RWPE1 (cell line): ENCODE measurements around the gene CANT1.

Source experiments
- CTCF ChIA-PET: fragments of 350-600 bp; sonication (Branson Sonifier 250); formaldehyde crosslinking; extraction: SDS; loops from one replicate; lab custom pipeline; 2021; lab: Yijun Ruan, JAX
- POLR2A ChIA-PET: fragments of 400-600 bp; formaldehyde crosslinking; extraction: SDS; loops from one replicate; lab custom pipeline; 2020; ENCODE audit warnings: antibody characterized with exemption; ENCODE audit not compliant: low non-redundant PET; lab: Yijun Ruan, JAX
- DNase-seq: peaks from one replicate; pipeline ENCODE4 v3.0.0; 2012; ENCODE audit warnings: low spot score
- H3K27ac ChIP-seq: fragments of 450-650 bp; 2 replicates; pipeline ENCODE4 v1.5.1; 2017
- CTCF ChIP-seq: fragments of 450-650 bp; conservative IDR thresholded peaks from 2 replicates; pipeline ENCODE4 v1.5.1; 2017; ENCODE audit warnings: low read depth, mild to moderate bottlenecking

CANT1 gene

GRCh38 chr17:79043931-79044320 lies 34.4 kb upstream of the CANT1 start:
- TF ChIP-seq CTCF = no peak
- ChIA-PET CTCF (interaction anchor here (0.8 to 2.6 kb wide), 4 partner anchors 15 to 44 kb away, joined by 3 to 26 read pairs (median 8); no protein-coding TSS in a partner anchor), POLR2A (no interaction called here)
- no peak overlapping the region for H3K27ac ChIP-seq
- no peak for DNase-seq

GRCh38 chr17:79043191-79043930 lies 33.8 kb upstream of the CANT1 start:
- no peak overlapping the region for H3K27ac ChIP-seq
- ChIA-PET CTCF (no interaction called here), POLR2A (no interaction called here)
- DNase-seq = no peak
- no peak for TF ChIP-seq CTCF

- DNase-seq = peak; percentile 75
- ChIA-PET CTCF (interaction anchor here (0.6 to 1.3 kb wide), 11 partner anchors 8 to 718 kb away, joined by 3 to 18 read pairs (median 4); no protein-coding TSS in a partner anchor), POLR2A (no interaction called here)
- peak; percentile 91 for TF ChIP-seq CTCF
- H3K27ac ChIP-seq = peak overlapping the region; percentile 34
Observed at GRCh38 chr17:79042421-79043190, 33.0 kb upstream of the CANT1 start.

- H3K27ac ChIP-seq = peak overlapping the region; percentile 34
- no peak for DNase-seq
- ChIA-PET CTCF (interaction anchor here (0.6 to 1.3 kb wide), 11 partner anchors 8 to 719 kb away, joined by 3 to 18 read pairs (median 4); no protein-coding TSS in a partner anchor), POLR2A (no interaction called here)
- TF ChIP-seq CTCF = no peak
Observed at GRCh38 chr17:79041723-79042420, 32.3 kb upstream of the CANT1 start.

- H3K27ac ChIP-seq = peak overlapping the region; percentile 34
- CTCF ChIA-PET = interaction anchor here (0.6 to 1.3 kb wide), 3 partner anchors 16 to 286 kb away, joined by 3 to 5 read pairs (median 4); no protein-coding TSS in a partner anchor
- POLR2A ChIA-PET = interaction anchor here (0.5 kb wide), 1 partner anchor 13 kb away, joined by 5 read pairs; no protein-coding TSS in a partner anchor
- DNase-seq = no peak
- TF ChIP-seq CTCF = no peak
Observed at GRCh38 chr17:79041041-79041570, 31.5 kb upstream of the CANT1 start.
